ENCODE data around the gene NCOA6.

Gene NCOA6

DNA sequence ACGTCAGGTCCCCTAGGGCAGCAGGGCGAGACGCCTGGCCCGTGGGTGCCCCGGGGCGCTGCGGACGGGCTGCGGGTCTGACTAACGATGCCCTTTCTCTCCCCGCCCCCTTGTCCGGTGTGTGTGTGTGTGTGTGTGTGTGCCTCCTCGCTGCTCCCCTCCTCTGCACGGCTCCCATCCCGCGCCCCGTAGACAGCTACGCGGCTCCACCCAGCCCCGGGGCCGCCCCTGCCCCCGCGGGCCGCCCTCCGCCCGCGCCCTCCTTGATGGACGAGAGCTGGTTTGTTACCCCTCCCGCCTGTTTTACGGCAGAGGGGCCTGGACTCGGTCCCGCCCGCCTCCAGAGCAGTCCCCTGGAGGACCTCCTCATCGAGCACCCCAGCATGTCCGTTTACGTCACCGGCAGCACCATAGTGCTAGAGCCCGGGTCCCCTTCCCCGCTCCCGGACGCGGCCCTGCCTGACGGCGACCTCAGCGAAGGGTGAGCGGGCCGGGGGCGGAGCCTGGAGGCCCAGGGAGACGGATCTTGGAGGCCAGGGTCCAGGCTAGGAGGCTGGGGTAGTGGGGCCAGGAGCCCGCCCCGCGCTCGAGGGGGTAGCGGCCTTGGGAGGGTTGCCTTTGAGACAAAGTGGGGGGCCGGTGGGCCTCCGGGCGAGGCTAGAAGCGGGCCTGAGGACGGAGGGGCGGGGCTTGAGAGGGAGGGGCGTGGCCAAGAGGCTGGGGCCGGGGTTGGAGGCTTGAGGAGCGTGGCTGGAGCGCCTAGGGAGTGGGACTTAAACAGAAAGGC is 116.2 kb downstream of the NCOA6 start:
- Histone ChIP-seq H3K9me3 (no peaks in the 10 kb centered on the region), H3K4me1 (peaks cover 0 to 34% (median 20%) of the 10 kb centered on the region in 4 donors), H3K36me3 (peaks cover 6 to 14% (median 10%) of the 10 kb centered on the region in 3 donors), H3K27ac (peak overlapping the region; percentile 81 to 95), H3K27me3 (no peaks in the 10 kb centered on the region), H3K4me3 (peak overlapping the region; percentile 72 to 78)
- peak; percentile 80 to 92 for DNase-seq
- intact Hi-C loops (cut with DNase I; ENCODE audit: low total_unique reads), result loop anchor here (5.0 kb wide), 2 partner anchors 132 to 152 kb away; partner anchors contain the start of gene MAP1LC3A
- TF ChIP-seq, protein P1, sequence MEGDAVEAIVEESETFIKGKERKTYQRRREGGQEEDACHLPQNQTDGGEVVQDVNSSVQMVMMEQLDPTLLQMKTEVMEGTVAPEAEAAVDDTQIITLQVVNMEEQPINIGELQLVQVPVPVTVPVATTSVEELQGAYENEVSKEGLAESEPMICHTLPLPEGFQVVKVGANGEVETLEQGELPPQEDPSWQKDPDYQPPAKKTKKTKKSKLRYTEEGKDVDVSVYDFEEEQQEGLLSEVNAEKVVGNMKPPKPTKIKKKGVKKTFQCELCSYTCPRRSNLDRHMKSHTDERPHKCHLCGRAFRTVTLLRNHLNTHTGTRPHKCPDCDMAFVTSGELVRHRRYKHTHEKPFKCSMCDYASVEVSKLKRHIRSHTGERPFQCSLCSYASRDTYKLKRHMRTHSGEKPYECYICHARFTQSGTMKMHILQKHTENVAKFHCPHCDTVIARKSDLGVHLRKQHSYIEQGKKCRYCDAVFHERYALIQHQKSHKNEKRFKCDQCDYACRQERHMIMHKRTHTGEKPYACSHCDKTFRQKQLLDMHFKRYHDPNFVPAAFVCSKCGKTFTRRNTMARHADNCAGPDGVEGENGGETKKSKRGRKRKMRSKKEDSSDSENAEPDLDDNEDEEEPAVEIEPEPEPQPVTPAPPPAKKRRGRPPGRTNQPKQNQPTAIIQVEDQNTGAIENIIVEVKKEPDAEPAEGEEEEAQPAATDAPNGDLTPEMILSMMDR (IDR thresholded peaks at IDR 0.05), result no peak

DNA sequence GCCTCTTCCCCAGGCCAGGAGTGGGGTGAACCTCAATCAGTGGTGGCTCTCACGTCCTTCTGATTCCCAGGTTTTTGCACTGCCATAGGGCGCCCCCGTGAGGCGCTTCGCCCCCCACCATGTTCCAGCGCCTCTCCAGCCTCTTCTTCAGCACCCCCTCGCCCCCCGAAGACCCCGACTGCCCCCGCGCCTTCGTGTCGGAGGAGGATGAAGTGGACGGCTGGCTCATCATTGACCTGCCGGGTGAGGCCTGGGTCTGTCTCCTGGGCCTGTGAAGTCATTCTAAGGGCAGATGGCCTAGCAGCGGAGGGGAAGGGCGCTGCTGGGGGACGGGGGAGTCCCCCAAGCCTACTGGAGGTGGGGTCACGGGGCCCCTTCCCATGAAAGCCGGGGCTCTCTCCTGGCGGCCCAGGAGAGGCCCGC is 116.8 kb downstream of the NCOA6 start:
- DNase-seq, result peak; percentile 53 to 77
- Histone ChIP-seq H3K27me3 (no peaks in the 10 kb centered on the region), H3K4me1 (peaks cover 0 to 35% (median 21%) of the 10 kb centered on the region in 4 donors), H3K27ac (peak overlapping the region; percentile 81 to 95), H3K9me3 (no peaks in the 10 kb centered on the region), H3K36me3 (peaks cover under 1 to 9% (median 4%) of the 10 kb centered on the region in 3 donors), H3K4me3 (peak overlapping the region; percentile 72 to 78)
- intact Hi-C loops (cut with DNase I; ENCODE audit: low total_unique reads), result loop anchor here (5.0 kb wide), 2 partner anchors 131 to 151 kb away; partner anchors contain the start of gene MAP1LC3A
- TF ChIP-seq, protein P1 (IDR thresholded peaks at IDR 0.05), result peak in 1 of 2 experiments; percentile 47

DNA sequence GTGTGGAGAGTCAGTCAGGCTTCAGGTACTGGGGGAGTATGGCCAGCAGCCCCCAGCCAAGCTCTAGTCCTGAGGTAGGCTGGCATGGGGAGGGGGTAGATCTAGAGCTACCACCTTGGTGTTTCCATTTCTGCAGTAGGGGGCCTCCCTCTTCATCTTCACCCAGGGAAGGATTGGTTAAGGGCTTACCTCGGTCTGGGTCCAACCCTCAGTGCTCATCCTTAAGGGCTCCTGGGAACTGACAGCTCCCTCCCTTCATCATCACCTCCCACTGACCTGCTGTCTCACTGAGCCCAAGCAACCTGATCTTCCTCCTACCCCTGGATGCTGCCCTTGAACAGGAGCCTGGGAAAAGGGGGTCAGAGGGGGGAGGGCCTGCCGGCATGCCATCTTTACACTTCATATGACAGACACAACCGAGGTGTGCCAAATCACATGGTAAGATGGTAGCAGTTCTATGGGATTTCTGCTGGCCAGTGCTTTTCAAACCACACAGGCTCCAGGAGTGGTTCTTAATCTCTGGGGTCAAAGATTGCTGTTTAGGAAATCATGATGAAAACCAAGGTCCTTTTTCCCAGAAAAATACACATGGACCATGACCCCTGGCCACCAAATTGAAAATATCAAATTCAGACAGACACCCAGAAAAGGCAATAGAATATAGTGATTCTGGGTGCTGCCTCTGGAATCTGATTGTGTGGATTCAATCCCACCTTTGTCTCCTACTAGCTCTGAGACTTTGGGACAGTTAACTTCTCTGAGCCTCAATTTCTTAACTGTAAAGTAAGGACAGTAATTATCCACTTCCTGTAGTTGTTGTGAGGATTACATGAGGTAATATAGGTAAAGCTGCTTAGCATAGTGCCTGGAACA is 118.3 kb downstream of the NCOA6 start:
- Histone ChIP-seq H3K27ac (peak overlapping the region in 1 of 2 donors; percentile 96), H3K27me3 (no peaks in the 10 kb centered on the region), H3K36me3 (no peaks in the 10 kb centered on the region), H3K4me3 (no peak overlapping the region), H3K4me1 (peaks cover 0 to 40% (median 23%) of the 10 kb centered on the region in 4 donors), H3K9me3 (no peaks in the 10 kb centered on the region)
- intact Hi-C loops (cut with DNase I; ENCODE audit: low total_unique reads), result loop anchor here (5.0 kb wide), 2 partner anchors 130 to 150 kb away; partner anchors contain the start of gene MAP1LC3A
- DNase-seq, result no peak
- TF ChIP-seq, protein P1 (IDR thresholded peaks at IDR 0.05), result no peak

DNA sequence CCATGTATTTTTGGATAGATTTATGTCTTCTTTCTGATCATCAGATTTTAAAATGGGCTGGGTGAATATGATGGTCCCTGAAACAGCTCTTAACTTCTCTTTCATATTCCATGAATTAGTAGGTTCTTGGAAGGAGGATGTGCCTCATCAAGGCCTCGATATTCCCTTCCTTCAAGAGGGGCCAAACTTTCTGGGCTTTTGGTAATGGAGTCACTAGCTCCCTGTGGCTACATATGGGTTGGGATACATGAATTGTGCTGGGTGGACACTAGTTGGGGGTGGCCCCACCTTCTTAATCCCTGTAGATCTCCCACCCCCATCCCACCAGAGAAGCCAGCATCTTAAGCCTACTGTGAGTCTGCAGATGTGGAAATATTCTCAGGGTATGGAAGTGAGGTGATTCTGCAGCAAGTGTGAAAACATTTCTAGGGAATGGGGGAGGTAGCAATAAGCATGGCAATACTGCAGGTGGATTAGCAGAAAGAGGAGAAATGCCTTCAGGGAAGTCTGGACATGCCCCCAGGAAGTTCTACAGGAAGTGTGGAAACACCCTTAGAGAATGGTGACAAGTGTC is 119.1 kb downstream of the NCOA6 start:
- peak overlapping the region in 1 of 2 donors; percentile 96 for H3K27ac ChIP-seq
- no peak overlapping the region for H3K4me3 ChIP-seq
- no peaks in the 10 kb centered on the region for H3K27me3 ChIP-seq
- no peak for DNase-seq
- no peaks in the 10 kb centered on the region for H3K36me3 ChIP-seq
- H3K9me3 ChIP-seq, result no peaks in the 10 kb centered on the region
- TF ChIP-seq, protein P1 (IDR thresholded peaks at IDR 0.05), result no peak
- H3K4me1 ChIP-seq, result peaks cover 0 to 40% (median 23%) of the 10 kb centered on the region in 4 donors
- intact Hi-C loops (cut with DNase I; ENCODE audit: low total_unique reads), result loop anchor here (5.0 kb wide), 2 partner anchors 129 to 149 kb away; partner anchors contain the start of gene MAP1LC3A
